Measurements from ENCODE around the gene SPINDOC. TPM values are rescaled to one million over a fixed set of nuclear protein-coding genes. Genes with fewer than 3 reads are reported as not detected.

The SPINDOC gene
- total and polyA plus RNA-seq, 11 donors: 7.8 to 12.0 (median 10.9) TPM

- TF ChIP-seq, protein P1, sequence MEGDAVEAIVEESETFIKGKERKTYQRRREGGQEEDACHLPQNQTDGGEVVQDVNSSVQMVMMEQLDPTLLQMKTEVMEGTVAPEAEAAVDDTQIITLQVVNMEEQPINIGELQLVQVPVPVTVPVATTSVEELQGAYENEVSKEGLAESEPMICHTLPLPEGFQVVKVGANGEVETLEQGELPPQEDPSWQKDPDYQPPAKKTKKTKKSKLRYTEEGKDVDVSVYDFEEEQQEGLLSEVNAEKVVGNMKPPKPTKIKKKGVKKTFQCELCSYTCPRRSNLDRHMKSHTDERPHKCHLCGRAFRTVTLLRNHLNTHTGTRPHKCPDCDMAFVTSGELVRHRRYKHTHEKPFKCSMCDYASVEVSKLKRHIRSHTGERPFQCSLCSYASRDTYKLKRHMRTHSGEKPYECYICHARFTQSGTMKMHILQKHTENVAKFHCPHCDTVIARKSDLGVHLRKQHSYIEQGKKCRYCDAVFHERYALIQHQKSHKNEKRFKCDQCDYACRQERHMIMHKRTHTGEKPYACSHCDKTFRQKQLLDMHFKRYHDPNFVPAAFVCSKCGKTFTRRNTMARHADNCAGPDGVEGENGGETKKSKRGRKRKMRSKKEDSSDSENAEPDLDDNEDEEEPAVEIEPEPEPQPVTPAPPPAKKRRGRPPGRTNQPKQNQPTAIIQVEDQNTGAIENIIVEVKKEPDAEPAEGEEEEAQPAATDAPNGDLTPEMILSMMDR (IDR thresholded peaks at IDR 0.05): no peak
- TF ChIP-seq POLR2A (IDR thresholded peaks at IDR 0.05): no peak
- intact Hi-C loops (cut with DNase I): no loop called here
- Histone ChIP-seq H3K27me3 (no peaks in the 10 kb centered on the region), H3K27ac (no peak overlapping the region), H3K9me3 (peaks cover 0 to 4% (median 0%) of the 10 kb centered on the region in 12 donors), H3K4me1 (no peaks in the 10 kb centered on the region), H3K4me3 (no peak overlapping the region), H3K36me3 (no peaks in the 10 kb centered on the region)
- ATAC-seq (no peak), DNase-seq (no peak)
- 85 to 97% (median 92%) methylated on average over 1 of the region's 1 CpG for WGBS, 4 donors
Observed at GRCh38 chr11:63785823-63786222, 27.4 kb upstream of the SPINDOC start.

DNA sequence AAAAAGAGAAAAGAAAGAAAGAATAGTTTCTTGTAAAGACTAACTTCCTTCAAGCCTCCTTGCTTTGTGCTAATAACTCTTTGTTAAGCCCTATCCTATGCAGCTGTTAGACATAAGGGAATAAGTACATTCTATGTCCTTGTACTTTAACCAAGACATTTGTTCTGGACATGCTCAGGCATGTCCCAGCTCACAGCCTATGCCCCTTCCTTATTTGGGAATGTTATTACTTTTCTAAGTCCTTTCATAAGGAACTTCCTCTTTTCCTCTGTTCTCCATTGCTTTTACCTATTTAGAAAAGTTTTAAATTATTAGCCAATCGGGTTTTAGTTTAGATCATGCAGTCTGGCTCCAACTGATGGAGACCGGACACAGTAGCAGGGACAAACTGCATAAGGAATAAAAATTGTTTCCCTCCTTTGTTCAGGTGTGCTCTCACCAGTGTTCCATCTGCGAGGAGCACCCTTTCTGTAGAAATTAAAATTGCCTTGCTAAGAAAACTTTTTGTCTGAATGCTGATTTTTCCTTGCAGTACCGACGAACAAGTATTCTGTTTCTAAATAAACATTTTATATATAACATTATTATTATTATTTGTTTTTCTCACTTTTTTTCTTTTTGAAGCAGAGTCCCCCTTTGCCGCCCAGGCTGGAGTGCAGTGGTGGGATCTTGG is 21.6 kb upstream of the SPINDOC start:
- no peak for TF ChIP-seq POLR2A (IDR thresholded peaks at IDR 0.05)
- TF ChIP-seq, protein P1 (IDR thresholded peaks at IDR 0.05): no peak
- WGBS, 4 donors: 89 to 98% (median 95%) methylated on average over 6 of the region's 6 CpGs
- no peak for ATAC-seq
- intact Hi-C loops (cut with DNase I): no loop called here
- Histone ChIP-seq H3K27ac (no peak overlapping the region), H3K36me3 (no peaks in the 10 kb centered on the region), H3K4me1 (no peaks in the 10 kb centered on the region), H3K27me3 (no peaks in the 10 kb centered on the region), H3K9me3 (peaks cover 0 to 24% (median 18%) of the 10 kb centered on the region in 12 donors), H3K4me3 (no peak overlapping the region)
- no peak for DNase-seq

GRCh38 chr11:63793161-63793560 is 20.1 kb upstream of the SPINDOC start:
- DNase-seq (no peak), ATAC-seq (no peak)
- H3K4me3 ChIP-seq: no peak overlapping the region
- TF ChIP-seq, protein P1 (IDR thresholded peaks at IDR 0.05): no peak
- no peak for TF ChIP-seq POLR2A (IDR thresholded peaks at IDR 0.05)
- intact Hi-C loops (cut with DNase I): no loop called here
- no peaks in the 10 kb centered on the region for H3K27me3 ChIP-seq
- peaks cover 0 to 24% (median 18%) of the 10 kb centered on the region in 12 donors for H3K9me3 ChIP-seq
- no peak overlapping the region for H3K27ac ChIP-seq
- no peaks in the 10 kb centered on the region for H3K36me3 ChIP-seq
- no peaks in the 10 kb centered on the region for H3K4me1 ChIP-seq

GRCh38 chr11:63795066-63795465 is 18.2 kb upstream of the SPINDOC start:
- intact Hi-C loops (cut with DNase I): no loop called here
- no peak for DNase-seq
- Histone ChIP-seq H3K27ac (no peak overlapping the region), H3K4me1 (no peaks in the 10 kb centered on the region), H3K27me3 (no peaks in the 10 kb centered on the region), H3K4me3 (no peak overlapping the region), H3K36me3 (no peaks in the 10 kb centered on the region), H3K9me3 (peaks cover 0 to 24% (median 18%) of the 10 kb centered on the region in 12 donors)
- no peak for ATAC-seq
- 76 to 85% (median 81%) methylated on average over 11 of the region's 11 CpGs for WGBS, 4 donors
- no peak for TF ChIP-seq POLR2A (IDR thresholded peaks at IDR 0.05)
- TF ChIP-seq, protein P1 (IDR thresholded peaks at IDR 0.05): no peak

All from heart left ventricle (tissue), 16 donors.